Liver (tissue), 9 donors: Measurements from ENCODE around the gene KLF1. TPM values are rescaled to one million over a fixed set of nuclear protein-coding genes. Genes with fewer than 3 reads are reported as not detected.
"Not testable (repeated sequence)": the region's sequence is repeated elsewhere in the genome, so short reads cannot be mapped to it uniquely, and the experiment has no call there.

Experiments used
- DNase-seq: peaks from one replicate; pipeline ENCODE4 v3.0.0-alpha.2; 2017; ENCODE audit warnings: low spot score
- H3K27ac ChIP-seq, 2 donors: one replicate each; pipeline ENCODE4 v1.7.0; 2013; ENCODE audit warnings: inconsistent platforms in 2 of 2, low read length in 2 of 2, control low read depth in 1 of 2, low read depth in 1 of 2, mild to moderate bottlenecking in 1 of 2
- H3K27me3 ChIP-seq, 4 donors: one replicate each; pipeline versions ENCODE4 v1.6.1 to v1.7.0; 2013; ENCODE audit warnings: low read length in 3 of 4, inconsistent platforms in 1 of 4, mild to moderate bottlenecking in 1 of 4, moderate library complexity in 1 of 4; ENCODE audit not compliant: control insufficient read depth in 4 of 4, insufficient read depth in 4 of 4
- H3K36me3 ChIP-seq, 4 donors: one replicate each; pipeline versions ENCODE4 v1.6.1 to v1.7.0; 2013; ENCODE audit warnings: low read length in 3 of 4, mild to moderate bottlenecking in 3 of 4, low read depth in 1 of 4, moderate library complexity in 1 of 4; ENCODE audit not compliant: control insufficient read depth in 4 of 4, insufficient read depth in 3 of 4
- H3K4me1 ChIP-seq, 4 donors: one replicate each; pipeline versions ENCODE4 v1.6.1 to v1.7.0; 2013; ENCODE audit warnings: low read length in 3 of 4, mild to moderate bottlenecking in 3 of 4, moderate library complexity in 1 of 4; ENCODE audit not compliant: control insufficient read depth in 4 of 4, insufficient read depth in 4 of 4
- H3K4me3 ChIP-seq, 3 donors: one replicate each; pipeline versions ENCODE4 v1.6.1 to v1.7.0; 2013; ENCODE audit warnings: low read length in 3 of 3, control low read depth in 1 of 3, low read depth in 1 of 3, mild to moderate bottlenecking in 1 of 3
- H3K9ac ChIP-seq, 2 donors: one replicate each; pipeline ENCODE4 v1.7.0; 2013; ENCODE audit warnings: low read length in 2 of 2, mild to moderate bottlenecking in 2 of 2, moderate library complexity in 2 of 2, control low read depth in 1 of 2, low read depth in 1 of 2
- H3K9me3 ChIP-seq, 4 donors: one replicate each; pipeline versions ENCODE4 v1.6.1 to v1.7.0; 2013; ENCODE audit warnings: low read length in 3 of 4; ENCODE audit not compliant: control insufficient read depth in 4 of 4
- ATF3 ChIP-seq: IDR thresholded peaks from 2 replicates; pipeline ENCODE4 v1.6.1; 2016; ENCODE audit warnings: antibody characterized with exemption
- CTCF ChIP-seq: fragments of 150-350 bp; IDR thresholded peaks from 2 replicates; pipeline ENCODE4 v1.5.1; 2017; ENCODE audit warnings: improper control_type of control experiment, low read depth, low read length; ENCODE audit not compliant: missing input control
- EGR1 ChIP-seq, 2 donors: IDR thresholded peaks; 2 replicates each; pipeline ENCODE4 v1.6.1; 2016 to 2018; ENCODE audit warnings: antibody characterized with exemption in 2 of 2, low read depth in 2 of 2
- FOXA1 ChIP-seq: IDR thresholded peaks from 2 replicates; pipeline ENCODE4 v1.6.1; 2016; ENCODE audit warnings: antibody characterized with exemption
- GABPA ChIP-seq, 2 donors: IDR thresholded peaks in 1 of 2; conservative IDR thresholded peaks in 1 of 2; 2 replicates each; pipeline ENCODE4 v1.6.1; 2016; ENCODE audit warnings: antibody characterized with exemption in 2 of 2, mild to moderate bottlenecking in 1 of 2, moderate library complexity in 1 of 2
- HNF4A ChIP-seq, 2 donors: conservative IDR thresholded peaks; 2 replicates each; pipeline ENCODE4 v1.6.1; 2016; ENCODE audit warnings: antibody characterized with exemption in 2 of 2, mild to moderate bottlenecking in 2 of 2
- JUND ChIP-seq, 2 donors: IDR thresholded peaks; 2 replicates each; pipeline ENCODE4 v1.6.1; 2016; ENCODE audit warnings: antibody characterized with exemption in 2 of 2
- RAD21 ChIP-seq, 2 donors: IDR thresholded peaks; 2 replicates each; pipeline ENCODE4 v1.6.1; 2016; ENCODE audit warnings: antibody characterized with exemption in 2 of 2, mild to moderate bottlenecking in 2 of 2
- SP1 ChIP-seq: IDR thresholded peaks from 2 replicates; pipeline ENCODE4 v1.6.1; 2018; ENCODE audit warnings: antibody characterized with exemption, mild to moderate bottlenecking
- TAF1 ChIP-seq: conservative IDR thresholded peaks from 2 replicates; pipeline ENCODE4 v1.6.1; 2016; ENCODE audit warnings: antibody characterized with exemption, mild to moderate bottlenecking
- WGBS: extraction: QIAGEN DNeasy Blood & Tissue Kit; methylation state at CpG from one replicate; pipeline ENCODE4 v1.1.7; 2013; 5-methylcytosine and 5-hydroxymethylcytosine counted together
- polyA plus RNA-seq, 2 donors: library from polyadenylated mRNA; stranded (reverse) in 1 of 2; unstranded in 1 of 2; fragments of 200-250 nt in 1 of 2; fragments of >200 nt in 1 of 2; fragmentation: Nextera tagmentation in 1 of 2; extraction: Ambion mirVana in 1 of 2; gene quantifications; one replicate each; pipeline versions ENCODE4 v1.2.1 to v1.2.3, GENCODE V29; 2013 to 2015
- total RNA-seq, 2 donors: library from RNA; depleted of rRNA; stranded (reverse); fragments of >200 nt; gene quantifications; one replicate each; pipeline ENCODE4 v1.2.3, GENCODE V29; 2014
- donor health status: healthy.
- donor health status: healthy.
- donor health status: healthy.
- donor health status: healthy.
- donor health status: healthy.

The KLF1 gene
- total and polyA plus RNA-seq, 4 donors: 234 TPM; not detected in 3

GRCh38 chr19:12847159-12848139, 39.6 kb downstream of the KLF1 start:
- H3K27ac ChIP-seq: no peak overlapping the region
- H3K4me3 ChIP-seq: no peak overlapping the region
- 13% methylated on average over 69 of the region's 69 CpGs for WGBS
- no peaks in the 10 kb centered on the region for H3K9me3 ChIP-seq
- H3K4me1 ChIP-seq: peaks cover 0 to 8% (median 3%) of the 10 kb centered on the region in 4 donors
- H3K27me3 ChIP-seq: peaks cover 0 to 8% (median 1%) of the 10 kb centered on the region in 4 donors
- H3K9ac ChIP-seq: no peak overlapping the region
- DNase-seq: peak; percentile 93
- no peaks in the 10 kb centered on the region for H3K36me3 ChIP-seq
- TF ChIP-seq HNF4A (conservative IDR thresholded peaks at IDR 0.05) (no peak), JUND (IDR thresholded peaks at IDR 0.05) (no peak), CTCF (peak; percentile 96), RAD21 (IDR thresholded peaks at IDR 0.05) (peak; percentile 85 to 93), FOXA1 (no peak), ATF3 (no peak), TAF1 (no peak), EGR1 (IDR thresholded peaks at IDR 0.05; ENCODE audit: low read depth in 2 of 2) (no peak)

- H3K9ac ChIP-seq, H3K27me3 ChIP-seq, H3K27ac ChIP-seq, DNase-seq, H3K4me3 ChIP-seq, H3K4me1 ChIP-seq, H3K36me3 ChIP-seq, H3K9me3 ChIP-seq: not testable (repeated sequence)
- WGBS: 81% methylated on average over 7 of the region's 7 CpGs
These were observed 40.4 kb downstream of the KLF1 start for GRCh38 chr19:12846613-12847012.

GRCh38 chr19:12843999-12844732, 42.8 kb downstream of the KLF1 start:
- H3K27me3 ChIP-seq: peaks cover 0 to 14% (median 6%) of the 10 kb centered on the region in 4 donors

More at GRCh38 chr19:12843999-12844732, 42.8 kb downstream of the KLF1 start:
- Histone ChIP-seq H3K4me1 (peaks cover 0 to 8% (median 5%) of the 10 kb centered on the region in 4 donors), H3K27ac (no peak overlapping the region), H3K36me3 (no peaks in the 10 kb centered on the region), H3K9me3 (no peaks in the 10 kb centered on the region), H3K9ac (no peak overlapping the region), H3K4me3 (no peak overlapping the region)
- 83% methylated on average over 3 of the region's 3 CpGs for WGBS
- no peak for DNase-seq
- TF ChIP-seq RAD21 (IDR thresholded peaks at IDR 0.05) (no peak), JUND (IDR thresholded peaks at IDR 0.05) (no peak), SP1 (no peak), GABPA (IDR thresholded peaks at IDR 0.05 in 1 of 2, conservative IDR thresholded peaks at IDR 0.05 in 1 of 2) (no peak)
